Activated naive CD4-positive, alpha-beta T cell treated with anti-CD3 and anti-CD28 coated beads, Interleukin-2, amount 50 U/mL, for 24 hours (primary cell): ENCODE data around the gene SLC2A4RG.
A peak's percentile ranks its signal among the peaks of the same experiment; 100 is the strongest.

Experiments used
- H3K27ac Mint-ChIP-seq: one replicate; pipeline ENCODE4 v1.8.0; 2021; ENCODE audit warnings: mild to moderate bottlenecking, mixed read lengths
- H3K27me3 Mint-ChIP-seq: one replicate; pipeline ENCODE4 v1.8.0; 2021; ENCODE audit warnings: mixed read lengths
- H3K36me3 Mint-ChIP-seq: one replicate; pipeline ENCODE4 v1.8.0; 2021; ENCODE audit warnings: mixed read lengths
- H3K4me1 Mint-ChIP-seq: one replicate; pipeline ENCODE4 v1.8.0; 2021; ENCODE audit warnings: mixed read lengths
- H3K4me3 Mint-ChIP-seq: one replicate; pipeline ENCODE4 v1.8.0; 2021; ENCODE audit warnings: mild to moderate bottlenecking, mixed read lengths
- H3K9me3 Mint-ChIP-seq: one replicate; pipeline ENCODE4 v1.8.0; 2021; ENCODE audit warnings: mixed read lengths

Gene SLC2A4RG

DNA sequence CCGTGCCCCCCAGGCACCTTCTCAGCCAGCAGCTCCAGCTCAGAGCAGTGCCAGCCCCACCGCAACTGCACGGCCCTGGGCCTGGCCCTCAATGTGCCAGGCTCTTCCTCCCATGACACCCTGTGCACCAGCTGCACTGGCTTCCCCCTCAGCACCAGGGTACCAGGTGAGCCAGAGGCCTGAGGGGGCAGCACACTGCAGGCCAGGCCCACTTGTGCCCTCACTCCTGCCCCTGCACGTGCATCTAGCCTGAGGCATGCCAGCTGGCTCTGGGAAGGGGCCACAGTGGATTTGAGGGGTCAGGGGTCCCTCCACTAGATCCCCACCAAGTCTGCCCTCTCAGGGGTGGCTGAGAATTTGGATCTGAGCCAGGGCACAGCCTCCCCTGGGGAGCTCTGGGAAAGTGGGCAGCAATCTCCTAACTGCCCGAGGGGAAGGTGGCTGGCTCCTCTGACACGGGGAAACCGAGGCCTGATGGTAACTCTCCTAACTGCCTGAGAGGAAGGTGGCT lies 42.2 kb upstream of the SLC2A4RG start:
- Mint-ChIP-seq H3K9me3 (no peaks in the 10 kb centered on the region), H3K4me1 (peaks cover 15% of the 10 kb centered on the region), H3K27me3 (no peaks in the 10 kb centered on the region), H3K36me3 (no peaks in the 10 kb centered on the region), H3K4me3 (peak overlapping the region; percentile 30), H3K27ac (peak overlapping the region; percentile 12)

DNA sequence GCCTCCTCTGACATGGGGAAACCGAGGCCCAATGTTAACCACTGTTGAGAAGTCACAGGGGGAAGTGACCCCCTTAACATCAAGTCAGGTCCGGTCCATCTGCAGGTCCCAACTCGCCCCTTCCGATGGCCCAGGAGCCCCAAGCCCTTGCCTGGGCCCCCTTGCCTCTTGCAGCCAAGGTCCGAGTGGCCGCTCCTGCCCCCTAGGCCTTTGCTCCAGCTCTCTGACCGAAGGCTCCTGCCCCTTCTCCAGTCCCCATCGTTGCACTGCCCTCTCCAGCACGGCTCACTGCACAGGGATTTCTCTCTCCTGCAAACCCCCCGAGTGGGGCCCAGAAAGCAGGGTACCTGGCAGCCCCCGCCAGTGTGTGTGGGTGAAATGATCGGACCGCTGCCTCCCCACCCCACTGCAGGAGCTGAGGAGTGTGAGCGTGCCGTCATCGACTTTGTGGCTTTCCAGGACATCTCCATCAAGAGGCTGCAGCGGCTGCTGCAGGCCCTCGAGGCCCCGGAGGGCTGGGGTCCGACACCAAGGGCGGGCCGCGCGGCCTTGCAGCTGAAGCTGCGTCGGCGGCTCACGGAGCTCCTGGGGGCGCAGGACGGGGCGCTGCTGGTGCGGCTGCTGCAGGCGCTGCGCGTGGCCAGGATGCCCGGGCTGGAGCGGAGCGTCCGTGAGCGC lies 41.6 kb upstream of the SLC2A4RG start:
- no peaks in the 10 kb centered on the region for H3K27me3 Mint-ChIP-seq

DNA sequence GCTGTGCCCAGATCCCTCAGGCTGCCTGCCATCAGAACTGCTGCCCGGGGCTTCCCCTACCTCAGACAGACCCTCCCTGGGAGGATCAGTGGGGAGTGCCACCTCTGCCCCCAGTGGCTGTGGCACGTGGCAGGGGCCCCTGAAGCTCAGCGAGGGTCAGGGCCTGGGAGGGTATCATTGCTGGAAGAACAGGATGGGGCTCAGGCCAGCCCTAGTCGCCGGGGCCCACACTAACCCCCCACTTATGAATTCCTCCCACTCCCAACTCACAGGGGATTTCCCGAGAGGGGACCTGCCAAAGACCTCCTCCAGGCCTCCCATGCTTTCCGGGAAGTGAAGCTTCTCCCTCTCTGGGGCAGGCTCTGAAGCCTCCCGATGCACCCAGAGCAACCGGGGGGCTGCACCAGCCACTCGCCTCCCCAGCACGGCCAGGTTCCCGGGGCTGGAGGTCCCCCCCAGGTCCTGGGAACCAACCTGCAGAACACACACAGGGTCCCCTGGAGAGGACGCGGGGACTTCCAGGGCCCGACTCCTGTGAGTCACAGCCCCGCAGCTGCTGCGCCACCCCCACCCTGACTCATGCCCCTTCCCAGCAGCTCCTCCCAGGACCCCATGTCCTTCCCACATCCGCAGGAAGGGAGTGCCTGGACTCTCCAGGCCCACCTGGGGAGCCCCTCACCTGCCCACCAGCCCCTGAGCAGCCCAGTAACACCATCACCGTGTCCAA lies 40.7 kb upstream of the SLC2A4RG start:
- Mint-ChIP-seq H3K36me3 (no peaks in the 10 kb centered on the region), H3K4me1 (peaks cover 15% of the 10 kb centered on the region), H3K9me3 (no peaks in the 10 kb centered on the region), H3K27me3 (no peaks in the 10 kb centered on the region), H3K4me3 (no peak overlapping the region), H3K27ac (peak overlapping the region; percentile 8)

More for the DNA sequence above, 41.6 kb upstream of the SLC2A4RG start:
- H3K4me1 Mint-ChIP-seq: peaks cover 15% of the 10 kb centered on the region
- no peak overlapping the region for H3K27ac Mint-ChIP-seq
- H3K4me3 Mint-ChIP-seq: no peak overlapping the region
- H3K36me3 Mint-ChIP-seq: no peaks in the 10 kb centered on the region
- no peaks in the 10 kb centered on the region for H3K9me3 Mint-ChIP-seq

DNA sequence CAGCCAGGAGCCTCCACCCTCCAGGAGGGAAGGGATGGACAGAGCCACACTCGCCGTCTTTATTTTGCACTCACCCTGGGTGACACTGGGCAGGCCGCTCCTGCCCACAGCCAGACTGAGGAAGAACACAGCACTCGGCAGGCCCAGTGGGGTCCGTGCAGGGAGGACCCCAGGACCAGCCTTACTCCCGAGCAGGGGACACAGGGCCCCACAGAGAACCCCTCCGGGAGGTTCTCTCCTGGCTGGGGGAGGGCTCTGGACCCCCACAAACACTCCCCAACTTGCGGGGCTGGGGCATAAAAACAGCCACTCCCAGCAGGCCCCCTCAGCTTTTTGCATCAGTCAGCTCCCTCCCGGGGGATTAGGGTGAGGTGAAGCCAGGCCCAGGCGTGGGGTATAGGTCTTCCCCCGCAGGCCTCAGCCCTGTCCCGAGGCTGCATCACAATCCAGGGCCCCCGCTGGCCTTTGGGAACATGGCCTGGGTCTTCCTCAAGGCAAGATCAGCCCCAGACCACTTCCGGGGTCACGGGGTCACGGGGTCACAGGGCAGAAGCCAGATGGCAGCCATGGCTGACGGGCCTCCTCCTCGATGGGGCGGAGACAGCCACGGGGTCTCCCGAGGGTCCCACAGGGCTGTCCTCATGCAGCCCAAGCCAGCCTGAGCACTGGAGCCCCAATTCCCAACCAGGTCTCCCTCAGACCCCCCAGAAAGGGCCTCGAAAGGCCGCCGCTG lies 39.9 kb upstream of the SLC2A4RG start:
- Mint-ChIP-seq H3K4me3 (no peak overlapping the region), H3K4me1 (peaks cover 15% of the 10 kb centered on the region), H3K27ac (peak overlapping the region; percentile 8), H3K27me3 (no peaks in the 10 kb centered on the region), H3K9me3 (no peaks in the 10 kb centered on the region), H3K36me3 (peaks cover 1% of the 10 kb centered on the region)

DNA sequence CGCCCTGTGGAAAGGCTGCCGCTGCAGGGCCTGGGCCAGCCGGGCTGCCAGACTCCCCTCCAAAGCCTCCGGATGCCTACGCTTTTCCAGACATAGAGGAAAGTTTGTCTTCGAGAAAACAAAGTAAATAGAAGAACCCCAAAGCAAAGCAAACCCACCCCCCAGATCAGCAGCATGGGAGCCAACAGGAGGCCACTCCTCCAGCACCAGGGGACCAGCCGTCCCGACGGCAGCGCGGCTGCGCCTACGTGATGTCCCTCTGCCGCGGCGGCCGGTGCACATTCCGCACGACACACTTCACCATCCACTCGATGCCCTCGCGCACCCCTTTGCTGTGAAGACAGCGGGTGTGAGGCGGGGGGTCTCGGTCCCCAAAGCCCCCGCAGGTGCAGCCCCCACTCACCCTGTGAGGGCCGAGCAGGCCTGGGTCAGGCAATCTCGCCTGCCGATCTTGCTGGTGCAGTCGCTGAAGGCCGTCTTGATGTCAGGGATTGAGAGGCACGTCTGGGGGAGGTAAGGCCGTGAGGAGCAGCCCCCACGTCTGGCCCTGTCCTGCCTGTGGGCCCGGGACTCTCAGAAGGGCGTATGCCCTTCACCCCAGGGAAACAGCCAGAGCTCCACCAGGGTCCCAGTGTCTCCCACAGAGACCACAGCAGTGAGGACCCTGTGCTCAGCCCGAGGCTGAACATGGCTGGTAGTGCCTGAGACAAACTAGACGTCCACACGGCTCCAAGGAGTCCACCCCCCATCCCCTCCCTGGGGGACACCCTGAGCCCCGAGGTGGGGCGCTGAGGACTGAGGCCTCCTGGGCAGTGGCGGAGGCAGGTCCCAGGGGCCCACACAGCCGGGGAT lies 39.2 kb upstream of the SLC2A4RG start:
- Mint-ChIP-seq H3K9me3 (no peaks in the 10 kb centered on the region), H3K4me1 (peaks cover 18% of the 10 kb centered on the region), H3K4me3 (no peak overlapping the region), H3K36me3 (peaks cover 4% of the 10 kb centered on the region), H3K27me3 (no peaks in the 10 kb centered on the region), H3K27ac (peak overlapping the region; percentile 62)

DNA sequence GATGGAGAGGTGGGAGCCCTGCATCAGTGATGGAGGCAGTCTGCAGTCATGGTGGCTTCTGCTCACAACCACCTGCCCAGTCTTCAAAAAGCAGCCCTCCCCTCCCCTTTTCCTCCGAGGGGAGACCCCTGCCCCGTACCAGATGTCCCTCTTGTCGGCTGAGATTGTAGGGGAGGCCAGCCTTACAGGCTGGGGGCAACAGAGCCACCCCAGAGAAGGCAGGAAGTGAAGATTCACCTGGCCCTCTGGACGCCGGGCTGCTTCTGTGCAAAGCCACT lies 38.6 kb upstream of the SLC2A4RG start:
- no peak overlapping the region for H3K27ac Mint-ChIP-seq

DNA sequence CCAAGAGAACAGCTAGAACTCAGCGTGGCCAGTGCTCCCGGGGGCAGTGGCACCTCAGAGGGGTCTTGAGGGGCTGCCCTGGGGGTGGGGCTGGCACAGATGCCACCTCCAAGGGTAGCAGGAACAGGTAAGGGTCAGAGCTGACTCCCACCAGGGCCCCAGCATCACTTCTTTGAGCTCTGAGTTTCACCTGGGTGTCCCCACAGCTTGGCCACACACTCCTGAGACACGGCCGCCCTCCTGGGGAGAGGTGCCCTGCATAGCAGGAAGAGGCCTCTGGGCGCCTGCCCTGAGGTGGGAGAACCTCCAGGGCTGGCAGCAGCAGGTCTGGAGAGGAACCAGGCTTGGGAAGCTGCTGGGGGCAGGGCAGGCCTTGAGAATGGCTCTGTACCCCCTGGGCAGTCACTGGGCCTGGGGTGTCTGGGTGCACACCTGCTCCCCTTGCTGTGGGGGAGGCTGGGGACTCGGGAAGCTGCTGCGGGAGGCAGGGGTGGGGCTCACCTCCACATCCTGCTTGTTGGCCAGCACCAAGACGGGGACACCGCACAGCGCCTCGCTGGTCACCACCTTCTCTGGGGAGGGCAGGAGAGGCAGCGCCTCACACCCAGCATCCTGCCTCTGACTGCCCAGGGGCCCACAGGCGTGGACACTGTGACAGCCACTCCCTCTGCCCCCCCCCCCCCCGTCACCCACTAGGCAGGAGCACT lies 38.1 kb upstream of the SLC2A4RG start:
- H3K4me3 Mint-ChIP-seq: no peak overlapping the region
- H3K4me1 Mint-ChIP-seq: peaks cover 20% of the 10 kb centered on the region
- no peaks in the 10 kb centered on the region for H3K9me3 Mint-ChIP-seq
- no peaks in the 10 kb centered on the region for H3K27me3 Mint-ChIP-seq
- H3K36me3 Mint-ChIP-seq: peaks cover 5% of the 10 kb centered on the region
- H3K27ac Mint-ChIP-seq: no peak overlapping the region

More for the DNA sequence above, 38.6 kb upstream of the SLC2A4RG start:
- no peaks in the 10 kb centered on the region for H3K27me3 Mint-ChIP-seq
- peaks cover 4% of the 10 kb centered on the region for H3K36me3 Mint-ChIP-seq
- no peak overlapping the region for H3K4me3 Mint-ChIP-seq
- peaks cover 18% of the 10 kb centered on the region for H3K4me1 Mint-ChIP-seq
- no peaks in the 10 kb centered on the region for H3K9me3 Mint-ChIP-seq

DNA sequence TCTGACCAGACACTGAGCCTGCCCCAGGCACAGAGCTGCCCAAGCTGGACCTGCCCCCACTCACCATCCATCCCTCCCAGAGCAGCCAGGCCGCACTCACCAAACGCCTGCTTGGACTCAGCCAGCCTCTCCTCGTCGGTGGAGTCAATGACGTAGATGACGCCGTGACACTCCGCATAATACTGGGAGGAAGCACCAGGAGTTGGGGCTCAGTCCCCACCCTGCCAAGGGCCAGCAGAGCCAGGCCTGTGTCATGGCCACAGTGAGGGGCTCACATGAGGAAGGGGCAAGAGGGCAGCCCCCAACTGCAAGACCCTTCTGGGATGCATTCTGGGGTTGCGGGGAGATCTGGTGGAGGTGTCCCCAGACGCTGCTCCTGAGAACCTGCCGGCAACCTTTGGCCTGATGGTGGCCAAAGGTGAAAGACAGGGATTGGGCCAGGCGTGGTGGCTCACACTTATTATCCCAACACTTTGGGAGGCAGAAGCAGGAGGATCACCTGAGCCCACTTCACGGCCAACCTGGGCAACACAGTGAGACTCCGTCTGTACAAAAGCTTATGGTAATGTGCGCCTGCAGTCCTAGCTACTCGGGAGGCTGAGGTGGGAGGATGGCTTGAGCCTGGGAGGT lies 37.4 kb upstream of the SLC2A4RG start:
- H3K27ac Mint-ChIP-seq: no peak overlapping the region
- H3K36me3 Mint-ChIP-seq: peaks cover 8% of the 10 kb centered on the region
- no peak overlapping the region for H3K4me3 Mint-ChIP-seq
- H3K9me3 Mint-ChIP-seq: no peaks in the 10 kb centered on the region
- H3K27me3 Mint-ChIP-seq: no peaks in the 10 kb centered on the region
- peaks cover 25% of the 10 kb centered on the region for H3K4me1 Mint-ChIP-seq

DNA sequence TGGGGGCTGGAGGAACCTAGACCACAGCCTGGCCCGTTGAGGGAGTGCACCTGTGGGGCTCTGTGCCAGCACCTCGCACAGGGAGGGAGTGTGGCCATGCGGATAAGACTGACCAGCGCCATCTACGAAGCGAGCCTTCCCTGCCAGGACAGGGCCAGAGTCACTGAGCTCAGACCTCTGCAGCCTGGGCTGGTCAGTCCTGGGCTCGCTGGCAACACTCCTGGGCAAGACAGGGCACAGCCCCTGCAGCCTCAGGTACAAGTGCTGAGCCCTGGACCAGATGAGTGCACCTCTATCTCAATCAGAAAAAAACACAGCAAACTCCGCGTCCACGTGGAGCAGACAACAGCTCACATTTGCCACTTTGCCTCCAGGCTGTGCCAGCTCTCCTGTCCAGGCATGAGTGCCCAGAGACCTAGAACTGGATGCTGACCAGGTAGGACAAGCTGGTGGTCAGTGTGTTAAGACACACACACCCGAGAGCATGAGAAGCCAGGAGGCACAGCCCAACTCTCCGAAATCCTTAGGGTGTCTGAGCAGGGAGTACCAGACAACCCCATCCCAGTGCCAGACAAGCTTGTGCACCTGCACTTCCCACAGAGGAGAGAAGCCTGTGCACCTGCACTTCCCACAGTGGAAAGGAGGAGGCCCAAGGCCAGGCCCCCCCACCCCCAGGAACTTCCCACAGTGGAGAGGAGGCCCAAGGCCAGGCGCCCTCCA lies 36.7 kb upstream of the SLC2A4RG start:
- Mint-ChIP-seq H3K27ac (no peak overlapping the region), H3K27me3 (no peaks in the 10 kb centered on the region), H3K4me3 (no peak overlapping the region), H3K4me1 (peaks cover 25% of the 10 kb centered on the region), H3K9me3 (no peaks in the 10 kb centered on the region), H3K36me3 (peaks cover 8% of the 10 kb centered on the region)

DNA sequence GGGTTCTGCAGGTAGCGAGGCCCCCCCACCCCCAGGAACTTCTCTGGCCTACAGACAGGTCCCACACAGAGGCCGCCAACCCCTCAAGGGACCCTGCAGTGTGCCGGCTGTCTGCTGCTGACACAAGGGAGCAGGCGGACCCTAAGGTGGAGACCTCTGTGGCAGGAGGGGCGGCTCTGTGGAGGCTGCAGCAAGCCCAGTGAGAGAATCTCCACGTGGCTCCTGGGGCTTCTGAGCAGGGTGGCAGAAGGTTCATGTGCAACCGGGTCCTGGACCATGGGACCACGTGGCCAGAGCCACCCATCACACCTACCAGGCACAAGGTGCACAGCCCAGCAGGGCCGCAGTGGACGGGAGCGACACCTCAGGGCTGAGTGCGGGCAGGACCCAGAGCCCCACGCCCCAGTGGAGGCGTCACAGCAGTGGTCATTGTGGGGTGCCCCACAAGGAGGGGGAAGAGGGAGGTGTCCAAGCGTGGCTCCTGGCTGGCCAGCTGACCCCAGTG lies 36.1 kb upstream of the SLC2A4RG start:
- H3K4me3 Mint-ChIP-seq: no peak overlapping the region
- no peaks in the 10 kb centered on the region for H3K9me3 Mint-ChIP-seq
- H3K27ac Mint-ChIP-seq: no peak overlapping the region
- peaks cover 8% of the 10 kb centered on the region for H3K36me3 Mint-ChIP-seq
- H3K27me3 Mint-ChIP-seq: no peaks in the 10 kb centered on the region
- H3K4me1 Mint-ChIP-seq: peaks cover 26% of the 10 kb centered on the region

DNA sequence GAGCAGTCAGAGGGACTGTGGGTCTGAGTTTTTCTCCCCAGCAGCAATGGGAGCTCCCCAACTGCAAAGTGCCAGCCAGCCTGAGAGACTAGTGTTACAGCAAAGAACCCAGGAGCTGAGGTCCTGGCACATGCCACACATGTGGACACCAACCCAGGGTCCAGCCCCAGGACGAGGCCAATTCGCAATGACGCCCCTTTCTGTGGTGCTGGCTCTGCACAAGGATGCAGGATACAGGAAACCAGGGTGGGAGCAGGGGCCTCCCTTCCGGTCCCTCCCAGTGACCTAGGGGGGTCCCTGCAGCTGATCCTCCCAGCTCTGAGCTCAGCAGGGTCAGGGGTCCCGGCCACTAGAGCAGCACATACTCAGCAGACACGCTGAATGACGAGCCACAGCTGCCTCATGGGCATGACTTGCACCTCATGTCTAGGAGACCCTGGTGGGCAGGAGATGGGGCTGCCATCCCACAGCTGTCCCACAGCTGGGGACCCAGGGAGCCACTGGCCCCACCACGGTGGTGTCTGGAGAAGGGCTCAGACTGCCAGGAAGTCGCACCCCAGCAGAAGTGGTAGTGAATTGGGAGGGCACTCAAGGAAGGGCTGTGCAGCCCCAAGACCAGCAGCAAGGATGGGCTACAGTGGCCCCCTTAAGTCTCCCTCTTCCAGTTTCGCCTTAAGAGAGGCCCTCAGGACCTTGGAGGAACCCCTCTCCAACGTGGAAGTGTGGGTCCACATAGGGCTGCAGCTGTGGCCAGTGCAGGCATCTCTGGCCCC lies 35.4 kb upstream of the SLC2A4RG start:
- Mint-ChIP-seq H3K36me3 (peaks cover 8% of the 10 kb centered on the region), H3K4me3 (no peak overlapping the region)

DNA sequence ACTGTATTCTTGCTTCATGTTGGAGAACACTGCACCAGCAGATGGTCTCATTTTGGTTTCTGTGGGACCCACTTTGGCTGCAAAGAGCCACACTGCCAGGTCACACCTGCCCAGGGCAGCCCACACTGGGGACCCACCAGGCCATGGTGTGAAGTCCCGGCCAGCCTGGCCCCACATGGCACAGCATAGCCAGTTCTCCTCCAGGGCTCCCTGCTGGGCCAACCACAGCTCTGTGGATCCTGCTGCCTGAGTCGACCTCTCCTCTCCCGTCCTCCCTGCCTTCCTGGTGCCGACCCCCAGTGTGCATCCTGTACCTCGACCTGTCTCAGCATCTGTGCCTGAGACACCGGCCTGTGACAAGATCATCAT lies 34.8 kb upstream of the SLC2A4RG start:
- Mint-ChIP-seq H3K27ac (peak overlapping the region; percentile 78), H3K27me3 (no peaks in the 10 kb centered on the region), H3K36me3 (peaks cover 8% of the 10 kb centered on the region), H3K9me3 (no peaks in the 10 kb centered on the region), H3K4me1 (peaks cover 31% of the 10 kb centered on the region), H3K4me3 (no peak overlapping the region)

More for the DNA sequence above, 35.4 kb upstream of the SLC2A4RG start:
- Mint-ChIP-seq H3K27ac (no peak overlapping the region), H3K27me3 (no peaks in the 10 kb centered on the region), H3K4me1 (peaks cover 31% of the 10 kb centered on the region), H3K9me3 (no peaks in the 10 kb centered on the region)
